Mammary epithelial cell (primary cell): ENCODE measurements around the gene DUSP8.

Experiments
- EZH2 ChIP-seq: IDR thresholded peaks from 2 replicates; pipeline ENCODE4 v1.6.1; 2012; ENCODE audit warnings: low read length, inconsistent platforms, borderline replicate concordance
- TF ChIP-seq, protein P1 (sequence below), 2 donors: IDR thresholded peaks in 1 of 2; conservative IDR thresholded peaks in 1 of 2; 2 replicates each; pipeline ENCODE4 v1.5.1; 2011 to 2012; ENCODE audit warnings: inconsistent platforms in 2 of 2, low read length in 2 of 2, mild to moderate bottlenecking in 2 of 2, control low read depth in 1 of 2, low read depth in 1 of 2; ENCODE audit not compliant: insufficient read depth in 1 of 2; ENCODE audit errors: extremely low read depth in 1 of 2

DNA sequence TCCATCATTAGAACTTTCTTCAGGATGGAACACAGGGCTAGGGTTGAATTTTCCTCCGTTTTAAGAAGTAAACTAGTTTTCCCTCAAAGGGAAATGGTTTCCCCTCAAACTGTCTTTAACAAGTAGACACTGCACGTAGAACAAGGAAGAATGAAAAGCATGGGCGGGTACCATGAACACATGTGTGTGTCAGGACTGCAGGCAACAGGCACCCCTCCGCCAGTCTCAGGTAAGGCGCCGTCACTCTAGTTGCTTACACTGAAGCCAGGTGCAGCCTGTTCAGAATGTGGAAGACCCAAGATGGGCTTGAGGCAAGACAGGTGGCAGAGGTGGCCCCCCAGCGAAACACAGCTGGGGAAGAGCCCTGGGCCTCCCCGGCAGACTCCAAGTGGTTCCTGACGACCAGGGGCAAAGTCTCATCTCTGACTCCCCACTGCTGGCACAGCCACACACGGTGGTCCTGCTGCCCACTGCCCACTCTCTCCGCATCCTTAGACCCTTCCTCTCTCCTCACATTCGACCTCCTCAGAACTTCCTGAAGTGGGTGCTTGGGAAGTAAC, 60.1 kb downstream of the DUSP8 start:
- TF ChIP-seq, protein P1, sequence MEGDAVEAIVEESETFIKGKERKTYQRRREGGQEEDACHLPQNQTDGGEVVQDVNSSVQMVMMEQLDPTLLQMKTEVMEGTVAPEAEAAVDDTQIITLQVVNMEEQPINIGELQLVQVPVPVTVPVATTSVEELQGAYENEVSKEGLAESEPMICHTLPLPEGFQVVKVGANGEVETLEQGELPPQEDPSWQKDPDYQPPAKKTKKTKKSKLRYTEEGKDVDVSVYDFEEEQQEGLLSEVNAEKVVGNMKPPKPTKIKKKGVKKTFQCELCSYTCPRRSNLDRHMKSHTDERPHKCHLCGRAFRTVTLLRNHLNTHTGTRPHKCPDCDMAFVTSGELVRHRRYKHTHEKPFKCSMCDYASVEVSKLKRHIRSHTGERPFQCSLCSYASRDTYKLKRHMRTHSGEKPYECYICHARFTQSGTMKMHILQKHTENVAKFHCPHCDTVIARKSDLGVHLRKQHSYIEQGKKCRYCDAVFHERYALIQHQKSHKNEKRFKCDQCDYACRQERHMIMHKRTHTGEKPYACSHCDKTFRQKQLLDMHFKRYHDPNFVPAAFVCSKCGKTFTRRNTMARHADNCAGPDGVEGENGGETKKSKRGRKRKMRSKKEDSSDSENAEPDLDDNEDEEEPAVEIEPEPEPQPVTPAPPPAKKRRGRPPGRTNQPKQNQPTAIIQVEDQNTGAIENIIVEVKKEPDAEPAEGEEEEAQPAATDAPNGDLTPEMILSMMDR (conservative IDR thresholded peaks at IDR 0.05 in 1 of 2, IDR thresholded peaks at IDR 0.05 in 1 of 2; ENCODE audit: extremely low read depth in 1 of 2, insufficient read depth in 1 of 2, low read depth in 1 of 2, low read length in 2 of 2): no peak
- TF ChIP-seq EZH2: no peak
